ENCODE data around the gene FBN1.

DNA sequence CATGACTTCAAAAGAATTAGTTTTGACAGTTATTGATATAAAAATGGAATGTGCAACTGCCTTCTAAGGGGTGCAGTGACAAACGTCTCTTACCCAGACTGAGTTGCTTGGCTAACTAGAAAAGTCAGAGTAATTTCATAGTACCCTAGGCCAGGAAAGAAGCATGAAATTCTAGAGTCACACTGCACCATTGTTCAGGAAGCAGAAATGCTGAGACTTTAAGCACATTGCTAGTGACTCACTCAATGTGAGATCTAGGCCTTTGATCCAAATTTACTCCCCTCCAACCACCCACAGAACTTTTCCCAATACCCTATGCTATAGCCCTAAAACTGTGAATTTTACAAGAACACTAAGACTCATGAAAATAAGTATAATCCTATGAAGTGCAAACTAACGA is 203.5 kb downstream of the FBN1 start:
- TF ChIP-seq, protein P1, sequence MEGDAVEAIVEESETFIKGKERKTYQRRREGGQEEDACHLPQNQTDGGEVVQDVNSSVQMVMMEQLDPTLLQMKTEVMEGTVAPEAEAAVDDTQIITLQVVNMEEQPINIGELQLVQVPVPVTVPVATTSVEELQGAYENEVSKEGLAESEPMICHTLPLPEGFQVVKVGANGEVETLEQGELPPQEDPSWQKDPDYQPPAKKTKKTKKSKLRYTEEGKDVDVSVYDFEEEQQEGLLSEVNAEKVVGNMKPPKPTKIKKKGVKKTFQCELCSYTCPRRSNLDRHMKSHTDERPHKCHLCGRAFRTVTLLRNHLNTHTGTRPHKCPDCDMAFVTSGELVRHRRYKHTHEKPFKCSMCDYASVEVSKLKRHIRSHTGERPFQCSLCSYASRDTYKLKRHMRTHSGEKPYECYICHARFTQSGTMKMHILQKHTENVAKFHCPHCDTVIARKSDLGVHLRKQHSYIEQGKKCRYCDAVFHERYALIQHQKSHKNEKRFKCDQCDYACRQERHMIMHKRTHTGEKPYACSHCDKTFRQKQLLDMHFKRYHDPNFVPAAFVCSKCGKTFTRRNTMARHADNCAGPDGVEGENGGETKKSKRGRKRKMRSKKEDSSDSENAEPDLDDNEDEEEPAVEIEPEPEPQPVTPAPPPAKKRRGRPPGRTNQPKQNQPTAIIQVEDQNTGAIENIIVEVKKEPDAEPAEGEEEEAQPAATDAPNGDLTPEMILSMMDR (IDR thresholded peaks at IDR 0.05), result no peak
- TF ChIP-seq EZH2phosphoT487 (IDR thresholded peaks at IDR 0.05), result no peak
- TF ChIP-seq EZH2 (IDR thresholded peaks at IDR 0.05), result no peak

Measured in neural progenitor cell (in vitro differentiated cells).